ENCODE results near the gene CPED1. TPM values are rescaled to one million over a fixed set of nuclear protein-coding genes. Genes with fewer than 3 reads are reported as not detected.

The CPED1 gene
- polyA plus RNA-seq, 1 donor from 2014 or later, result not detected

DNA sequence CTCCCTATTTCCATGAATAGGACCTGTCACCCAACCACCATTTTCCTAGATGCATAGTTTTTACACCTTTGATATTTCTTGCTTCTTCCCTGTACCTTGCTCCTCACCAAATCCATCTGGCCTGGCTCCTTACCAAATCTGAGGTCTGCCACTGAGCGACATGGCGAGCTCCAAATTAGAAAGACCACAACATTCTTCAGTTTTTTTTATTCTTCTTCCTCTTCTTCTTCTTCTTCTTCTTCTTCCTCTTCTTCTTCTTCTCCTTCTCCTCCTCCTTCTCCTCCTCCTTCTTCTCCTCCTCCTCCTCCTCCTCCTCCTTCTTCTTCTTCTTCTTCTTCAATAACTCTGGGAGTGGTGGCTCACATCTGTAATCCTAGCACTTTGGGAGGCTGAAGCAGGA, 7.1 kb downstream of the CPED1 start:
- no peak overlapping the region for H3K27ac ChIP-seq (ENCODE audit: low read length)
- H4K20me1 ChIP-seq (ENCODE audit: insufficient read depth), result no peaks in the 10 kb centered on the region
- H3K79me2 ChIP-seq (replicated peaks; ENCODE audit: insufficient read depth, low read length), result no peaks in the 10 kb centered on the region

DNA sequence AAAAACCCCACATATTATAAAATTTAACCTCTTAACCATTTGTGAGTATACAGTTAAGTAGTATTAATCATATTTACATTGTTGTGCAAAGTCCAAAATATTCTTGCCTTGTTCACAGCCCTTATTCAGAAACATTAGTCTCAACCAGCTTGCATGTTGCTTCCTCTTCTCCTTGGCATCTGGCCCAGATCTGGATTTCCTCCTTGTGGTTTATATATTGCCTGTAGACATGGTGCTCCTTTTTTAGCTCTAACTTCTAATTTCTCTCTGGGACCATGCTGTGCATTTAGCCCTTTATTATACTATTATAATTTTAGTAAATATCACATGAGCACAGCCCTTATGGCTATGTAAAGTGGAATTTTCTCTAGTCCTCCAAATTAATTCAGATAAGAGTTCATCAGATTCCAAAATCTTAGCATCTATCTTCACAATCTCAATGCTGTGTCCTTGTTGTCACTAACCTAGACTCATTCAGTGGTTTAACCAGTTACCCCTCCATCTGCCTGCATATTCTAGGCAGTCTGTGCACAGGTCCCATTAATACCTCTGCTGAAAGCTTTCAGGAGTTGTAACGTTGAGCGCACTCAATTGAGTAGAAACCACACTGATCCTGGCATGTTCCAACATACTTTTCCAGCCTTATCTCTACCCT, 7.9 kb downstream of the CPED1 start:
- H3K36me3 ChIP-seq (ENCODE audit: insufficient read depth, low read length), result no peaks in the 10 kb centered on the region
- H3K9ac ChIP-seq (ENCODE audit: low read length), result no peak overlapping the region
- H2AFZ ChIP-seq (ENCODE audit: low read depth, low read length), result no peak overlapping the region
- no peak overlapping the region for H3K4me3 ChIP-seq (ENCODE audit: low read length)
- no peaks in the 10 kb centered on the region for H3K9me2 ChIP-seq (ENCODE audit: insufficient read depth, low read length)
- H3K79me2 ChIP-seq (replicated peaks; ENCODE audit: insufficient read depth, low read length), result no peaks in the 10 kb centered on the region
- H3F3A ChIP-seq (ENCODE audit: insufficient read depth, low read length, poor library complexity, severe bottlenecking), result no peaks in the 10 kb centered on the region
- no peaks in the 10 kb centered on the region for H3K27me3 ChIP-seq (ENCODE audit: insufficient read depth, low read depth, low read length)
- no peak for TF ChIP-seq TAF1 (IDR thresholded peaks at IDR 0.05; ENCODE audit: low read depth)
- TF ChIP-seq, protein P1, sequence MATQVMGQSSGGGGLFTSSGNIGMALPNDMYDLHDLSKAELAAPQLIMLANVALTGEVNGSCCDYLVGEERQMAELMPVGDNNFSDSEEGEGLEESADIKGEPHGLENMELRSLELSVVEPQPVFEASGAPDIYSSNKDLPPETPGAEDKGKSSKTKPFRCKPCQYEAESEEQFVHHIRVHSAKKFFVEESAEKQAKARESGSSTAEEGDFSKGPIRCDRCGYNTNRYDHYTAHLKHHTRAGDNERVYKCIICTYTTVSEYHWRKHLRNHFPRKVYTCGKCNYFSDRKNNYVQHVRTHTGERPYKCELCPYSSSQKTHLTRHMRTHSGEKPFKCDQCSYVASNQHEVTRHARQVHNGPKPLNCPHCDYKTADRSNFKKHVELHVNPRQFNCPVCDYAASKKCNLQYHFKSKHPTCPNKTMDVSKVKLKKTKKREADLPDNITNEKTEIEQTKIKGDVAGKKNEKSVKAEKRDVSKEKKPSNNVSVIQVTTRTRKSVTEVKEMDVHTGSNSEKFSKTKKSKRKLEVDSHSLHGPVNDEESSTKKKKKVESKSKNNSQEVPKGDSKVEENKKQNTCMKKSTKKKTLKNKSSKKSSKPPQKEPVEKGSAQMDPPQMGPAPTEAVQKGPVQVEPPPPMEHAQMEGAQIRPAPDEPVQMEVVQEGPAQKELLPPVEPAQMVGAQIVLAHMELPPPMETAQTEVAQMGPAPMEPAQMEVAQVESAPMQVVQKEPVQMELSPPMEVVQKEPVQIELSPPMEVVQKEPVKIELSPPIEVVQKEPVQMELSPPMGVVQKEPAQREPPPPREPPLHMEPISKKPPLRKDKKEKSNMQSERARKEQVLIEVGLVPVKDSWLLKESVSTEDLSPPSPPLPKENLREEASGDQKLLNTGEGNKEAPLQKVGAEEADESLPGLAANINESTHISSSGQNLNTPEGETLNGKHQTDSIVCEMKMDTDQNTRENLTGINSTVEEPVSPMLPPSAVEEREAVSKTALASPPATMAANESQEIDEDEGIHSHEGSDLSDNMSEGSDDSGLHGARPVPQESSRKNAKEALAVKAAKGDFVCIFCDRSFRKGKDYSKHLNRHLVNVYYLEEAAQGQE (IDR thresholded peaks at IDR 0.05; ENCODE audit: borderline replicate concordance), result no peak
- TF ChIP-seq EP300 (conservative IDR thresholded peaks at IDR 0.05; ENCODE audit: poor library complexity, severe bottlenecking), result no peak
- no peak for TF ChIP-seq EZH2 (IDR thresholded peaks at IDR 0.05; ENCODE audit: borderline replicate concordance, insufficient read depth, low read length, poor library complexity, severe bottlenecking)
- TF ChIP-seq, protein P2, sequence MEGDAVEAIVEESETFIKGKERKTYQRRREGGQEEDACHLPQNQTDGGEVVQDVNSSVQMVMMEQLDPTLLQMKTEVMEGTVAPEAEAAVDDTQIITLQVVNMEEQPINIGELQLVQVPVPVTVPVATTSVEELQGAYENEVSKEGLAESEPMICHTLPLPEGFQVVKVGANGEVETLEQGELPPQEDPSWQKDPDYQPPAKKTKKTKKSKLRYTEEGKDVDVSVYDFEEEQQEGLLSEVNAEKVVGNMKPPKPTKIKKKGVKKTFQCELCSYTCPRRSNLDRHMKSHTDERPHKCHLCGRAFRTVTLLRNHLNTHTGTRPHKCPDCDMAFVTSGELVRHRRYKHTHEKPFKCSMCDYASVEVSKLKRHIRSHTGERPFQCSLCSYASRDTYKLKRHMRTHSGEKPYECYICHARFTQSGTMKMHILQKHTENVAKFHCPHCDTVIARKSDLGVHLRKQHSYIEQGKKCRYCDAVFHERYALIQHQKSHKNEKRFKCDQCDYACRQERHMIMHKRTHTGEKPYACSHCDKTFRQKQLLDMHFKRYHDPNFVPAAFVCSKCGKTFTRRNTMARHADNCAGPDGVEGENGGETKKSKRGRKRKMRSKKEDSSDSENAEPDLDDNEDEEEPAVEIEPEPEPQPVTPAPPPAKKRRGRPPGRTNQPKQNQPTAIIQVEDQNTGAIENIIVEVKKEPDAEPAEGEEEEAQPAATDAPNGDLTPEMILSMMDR (IDR thresholded peaks at IDR 0.05; ENCODE audit: poor library complexity, severe bottlenecking), result no peak
- no peak for TF ChIP-seq POLR2AphosphoS5 (IDR thresholded peaks at IDR 0.05)
- no peak overlapping the region for H3K4me2 ChIP-seq (ENCODE audit: low read length)
- no peaks in the 10 kb centered on the region for H3K9me3 ChIP-seq (ENCODE audit: low read length)
- H3K27ac ChIP-seq (ENCODE audit: low read length), result no peak overlapping the region
- H4K20me1 ChIP-seq (ENCODE audit: insufficient read depth), result no peaks in the 10 kb centered on the region

More for the DNA sequence above, 7.1 kb downstream of the CPED1 start:
- no peak overlapping the region for H3K9ac ChIP-seq (ENCODE audit: low read length)
- H3K36me3 ChIP-seq (ENCODE audit: insufficient read depth, low read length), result no peaks in the 10 kb centered on the region
- no peak overlapping the region for H3K4me3 ChIP-seq (ENCODE audit: low read length)
- no peak for TF ChIP-seq POLR2AphosphoS5 (IDR thresholded peaks at IDR 0.05)
- no peak overlapping the region for H3K4me2 ChIP-seq (ENCODE audit: low read length)
- no peaks in the 10 kb centered on the region for H3K27me3 ChIP-seq (ENCODE audit: insufficient read depth, low read depth, low read length)
- no peaks in the 10 kb centered on the region for H3K9me2 ChIP-seq (ENCODE audit: insufficient read depth, low read length)
- H3K9me3 ChIP-seq (ENCODE audit: low read length), result no peaks in the 10 kb centered on the region
- H3F3A ChIP-seq (ENCODE audit: insufficient read depth, low read length, poor library complexity, severe bottlenecking), result no peaks in the 10 kb centered on the region
- H2AFZ ChIP-seq (ENCODE audit: low read depth, low read length), result no peak overlapping the region

DNA sequence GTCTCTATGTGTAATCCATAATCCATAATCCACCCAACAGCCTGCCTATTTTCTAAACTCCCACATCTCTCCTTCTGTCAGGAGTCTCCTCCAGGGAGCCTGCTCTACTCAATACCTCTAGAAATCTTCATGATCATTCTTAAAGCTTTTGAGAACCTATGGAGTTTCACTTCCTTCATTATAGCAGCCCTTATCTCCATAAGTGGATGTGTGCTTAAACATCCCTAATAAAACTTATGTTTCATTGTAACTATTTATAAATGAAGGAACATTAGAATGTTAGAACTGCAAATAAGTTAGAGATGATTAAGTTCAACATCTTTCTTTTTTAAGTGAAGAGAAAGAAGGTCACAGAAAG, 8.5 kb downstream of the CPED1 start:
- Histone ChIP-seq H3K79me2 (replicated peaks; ENCODE audit: insufficient read depth, low read length) (no peaks in the 10 kb centered on the region), H3K9me3 (ENCODE audit: low read length) (no peaks in the 10 kb centered on the region), H3K27ac (ENCODE audit: low read length) (no peak overlapping the region), H4K20me1 (ENCODE audit: insufficient read depth) (no peaks in the 10 kb centered on the region), H3K27me3 (ENCODE audit: insufficient read depth, low read depth, low read length) (no peaks in the 10 kb centered on the region), H3K4me2 (ENCODE audit: low read length) (no peak overlapping the region), H3K9ac (ENCODE audit: low read length) (no peak overlapping the region), H3K36me3 (ENCODE audit: insufficient read depth, low read length) (no peaks in the 10 kb centered on the region), H3K9me2 (ENCODE audit: insufficient read depth, low read length) (no peaks in the 10 kb centered on the region), H2AFZ (ENCODE audit: low read depth, low read length) (no peak overlapping the region), H3F3A (ENCODE audit: insufficient read depth, low read length, poor library complexity, severe bottlenecking) (no peaks in the 10 kb centered on the region), H3K4me3 (ENCODE audit: low read length) (no peak overlapping the region)
- no peak for TF ChIP-seq EZH2 (IDR thresholded peaks at IDR 0.05; ENCODE audit: borderline replicate concordance, insufficient read depth, low read length, poor library complexity, severe bottlenecking)
- TF ChIP-seq MXI1 (conservative IDR thresholded peaks at IDR 0.05; ENCODE audit: poor library complexity, severe bottlenecking), result no peak
